Measurements from ENCODE around the gene SPTBN1.

Gene SPTBN1

DNA sequence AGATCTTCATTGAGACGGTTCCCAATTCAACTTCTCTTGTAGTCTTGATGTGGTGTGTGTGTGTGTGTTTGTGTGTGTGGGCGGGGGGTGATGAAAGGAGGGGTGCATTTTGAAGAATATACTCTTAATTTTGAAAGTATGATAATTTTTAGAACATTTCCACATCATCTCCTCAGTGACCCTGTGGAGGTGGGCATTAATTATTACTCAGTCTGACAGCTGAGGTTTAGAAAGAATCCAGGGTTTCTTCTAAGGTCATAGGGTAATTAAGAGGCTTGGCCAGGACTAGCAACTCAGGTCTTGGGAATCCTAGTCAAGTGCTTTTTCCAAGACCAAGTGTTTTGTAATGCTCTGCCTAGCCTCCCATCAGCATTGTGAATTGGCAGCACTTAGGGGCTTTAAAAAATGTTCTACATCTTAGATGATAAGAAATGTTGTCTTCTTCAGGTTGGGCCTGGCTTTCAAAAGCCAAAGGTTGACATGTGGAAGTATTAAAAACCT lies 100.5 kb downstream of the SPTBN1 start:
- TF ChIP-seq EZH2 (IDR thresholded peaks at IDR 0.05), result no peak
- TF ChIP-seq FOXP2 (optimal IDR thresholded peaks at IDR 0.05; ENCODE audit: control extremely low read depth, extremely low read length, insufficient read depth), result no peak
- TF ChIP-seq POLR2AphosphoS5 (IDR thresholded peaks at IDR 0.05; ENCODE audit: borderline replicate concordance, low read depth, low read length), result no peak
- no peaks in the 10 kb centered on the region for H3K36me3 ChIP-seq (ENCODE audit: insufficient read depth, low read length)
- H3K9me3 ChIP-seq (ENCODE audit: low read depth, low read length), result no peaks in the 10 kb centered on the region
- H3K27ac ChIP-seq, result no peak overlapping the region
- no peak for DNase-seq (ENCODE audit: low read depth, low spot score)
- H3K9ac ChIP-seq (ENCODE audit: insufficient read length), result no peak overlapping the region
- no peak overlapping the region for H3K4me3 ChIP-seq

DNA sequence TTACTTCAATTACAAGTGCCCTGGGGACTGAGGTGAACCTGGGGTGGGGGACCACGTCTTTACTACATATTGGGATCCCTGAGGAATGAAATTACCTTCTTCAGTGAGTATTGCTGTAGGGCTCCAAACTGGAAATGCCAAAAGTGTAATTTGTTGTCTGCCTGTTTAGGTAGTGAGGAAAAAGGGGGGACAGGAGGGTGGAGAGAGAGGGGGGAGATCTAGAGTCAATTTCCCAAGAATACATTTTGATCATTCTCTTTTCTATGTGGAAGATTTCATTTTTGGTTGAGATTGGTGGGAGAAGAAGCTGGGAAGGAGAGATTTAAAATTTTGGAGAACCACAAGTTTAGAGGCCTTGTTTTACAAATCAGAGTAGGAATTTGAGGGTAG lies 101.1 kb downstream of the SPTBN1 start:
- Histone ChIP-seq H3K36me3 (ENCODE audit: insufficient read depth, low read length) (no peaks in the 10 kb centered on the region), H3K9ac (ENCODE audit: insufficient read length) (no peak overlapping the region), H3K9me3 (ENCODE audit: low read depth, low read length) (no peaks in the 10 kb centered on the region), H3K27ac (no peak overlapping the region), H3K4me3 (no peak overlapping the region)
- DNase-seq (ENCODE audit: low read depth, low spot score), result no peak
- TF ChIP-seq EZH2 (IDR thresholded peaks at IDR 0.05) (no peak), POLR2AphosphoS5 (IDR thresholded peaks at IDR 0.05; ENCODE audit: borderline replicate concordance, low read depth, low read length) (no peak), FOXP2 (optimal IDR thresholded peaks at IDR 0.05; ENCODE audit: control extremely low read depth, extremely low read length, insufficient read depth) (no peak)

GRCh38 chr2:54557601-54558187 lies 101.6 kb downstream of the SPTBN1 start:
- DNase-seq (ENCODE audit: low read depth, low spot score), result no peak
- TF ChIP-seq FOXP2 (optimal IDR thresholded peaks at IDR 0.05; ENCODE audit: control extremely low read depth, extremely low read length, insufficient read depth) (no peak), EZH2 (IDR thresholded peaks at IDR 0.05) (no peak), POLR2AphosphoS5 (IDR thresholded peaks at IDR 0.05; ENCODE audit: borderline replicate concordance, low read depth, low read length) (no peak; the same call in 1 of the 2 replicates)
- Histone ChIP-seq H3K9ac (ENCODE audit: insufficient read length) (peak overlapping the region; percentile 32), H3K27ac (no peak overlapping the region), H3K9me3 (ENCODE audit: low read depth, low read length) (no peaks in the 10 kb centered on the region), H3K36me3 (ENCODE audit: insufficient read depth, low read length) (no peaks in the 10 kb centered on the region), H3K4me3 (peak overlapping the region; percentile 93)

GRCh38 chr2:54558188-54559005 lies 102.3 kb downstream of the SPTBN1 start:
- peak; percentile 59 for TF ChIP-seq POLR2AphosphoS5 (IDR thresholded peaks at IDR 0.05; ENCODE audit: borderline replicate concordance, low read depth, low read length)
- TF ChIP-seq EZH2 (IDR thresholded peaks at IDR 0.05), result no peak
- peak overlapping the region; percentile 93 for H3K4me3 ChIP-seq
- no peak for DNase-seq (ENCODE audit: low read depth, low spot score)
- H3K36me3 ChIP-seq (ENCODE audit: insufficient read depth, low read length), result no peaks in the 10 kb centered on the region
- no peaks in the 10 kb centered on the region for H3K9me3 ChIP-seq (ENCODE audit: low read depth, low read length)
- H3K9ac ChIP-seq (ENCODE audit: insufficient read length), result peak overlapping the region; percentile 88
- no peak overlapping the region; the same call in 1 of the 2 replicates for H3K27ac ChIP-seq

DNA sequence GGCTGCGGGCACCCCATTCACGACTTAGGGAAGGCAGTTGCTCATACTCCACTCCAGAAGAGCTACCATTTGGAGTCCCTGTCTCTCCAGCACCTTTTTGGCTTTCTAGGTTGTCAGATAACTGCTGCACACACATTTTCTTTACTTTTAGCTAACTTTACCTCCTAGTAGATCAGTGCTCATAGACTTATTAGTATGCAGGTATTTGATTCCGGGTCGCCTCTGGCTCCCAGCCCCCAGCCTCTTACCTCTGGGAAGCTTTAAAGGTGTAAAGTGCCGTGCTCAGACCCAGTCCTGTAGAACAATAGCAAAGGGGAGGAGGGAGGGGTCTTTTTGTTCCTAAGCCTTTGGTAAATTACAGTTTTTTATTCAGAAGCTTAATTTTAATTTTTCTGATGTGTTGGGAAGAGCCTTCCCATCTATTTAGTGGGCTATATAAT lies 102.9 kb downstream of the SPTBN1 start:
- Histone ChIP-seq H3K9ac (ENCODE audit: insufficient read length) (peak overlapping the region; percentile 88), H3K36me3 (ENCODE audit: insufficient read depth, low read length) (no peaks in the 10 kb centered on the region), H3K4me3 (peak overlapping the region; percentile 93), H3K27ac (peak overlapping the region; percentile 94), H3K9me3 (ENCODE audit: low read depth, low read length) (no peaks in the 10 kb centered on the region)
- no peak for DNase-seq (ENCODE audit: low read depth, low spot score)
- no peak for TF ChIP-seq POLR2AphosphoS5 (IDR thresholded peaks at IDR 0.05; ENCODE audit: borderline replicate concordance, low read depth, low read length)

DNA sequence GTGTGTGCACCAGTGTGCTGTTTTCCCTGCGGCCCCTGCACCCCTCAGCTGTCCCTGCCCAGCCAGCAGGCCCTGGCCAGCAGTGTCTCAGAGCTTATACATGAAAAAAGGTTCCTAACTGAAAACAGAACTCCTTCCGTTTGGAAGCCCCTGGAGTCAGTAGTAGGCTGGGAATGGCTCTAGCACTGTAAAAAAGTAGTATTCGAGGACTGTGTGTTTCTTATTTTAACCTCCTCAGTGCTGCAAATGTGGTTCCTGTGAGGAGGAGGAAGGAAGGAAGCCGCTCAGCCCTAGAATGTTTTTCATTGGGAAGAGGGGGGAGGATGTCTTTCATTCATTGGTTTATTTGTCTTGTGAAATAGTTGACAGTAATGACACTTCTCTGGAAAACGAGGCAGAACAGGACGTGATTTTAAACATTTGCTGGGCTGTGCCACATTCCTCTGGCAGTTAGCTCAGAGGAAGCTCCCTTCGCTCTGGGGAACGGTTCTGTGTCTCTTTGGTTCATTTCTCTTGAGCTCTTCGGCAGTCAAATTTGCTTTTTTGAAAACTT lies 103.5 kb downstream of the SPTBN1 start:
- peak; percentile 33; the same call in 1 of the 2 replicates for TF ChIP-seq POLR2AphosphoS5 (IDR thresholded peaks at IDR 0.05; ENCODE audit: borderline replicate concordance, low read depth, low read length)
- TF ChIP-seq EZH2 (IDR thresholded peaks at IDR 0.05), result no peak
- H3K9me3 ChIP-seq (ENCODE audit: low read depth, low read length), result no peaks in the 10 kb centered on the region
- peak; percentile 71 for DNase-seq (ENCODE audit: low read depth, low spot score)
- peak overlapping the region; percentile 94 for H3K27ac ChIP-seq
- H3K36me3 ChIP-seq (ENCODE audit: insufficient read depth, low read length), result no peaks in the 10 kb centered on the region
- H3K4me3 ChIP-seq, result peak overlapping the region; percentile 93
- H3K9ac ChIP-seq (ENCODE audit: insufficient read length), result peak overlapping the region; percentile 88

DNA sequence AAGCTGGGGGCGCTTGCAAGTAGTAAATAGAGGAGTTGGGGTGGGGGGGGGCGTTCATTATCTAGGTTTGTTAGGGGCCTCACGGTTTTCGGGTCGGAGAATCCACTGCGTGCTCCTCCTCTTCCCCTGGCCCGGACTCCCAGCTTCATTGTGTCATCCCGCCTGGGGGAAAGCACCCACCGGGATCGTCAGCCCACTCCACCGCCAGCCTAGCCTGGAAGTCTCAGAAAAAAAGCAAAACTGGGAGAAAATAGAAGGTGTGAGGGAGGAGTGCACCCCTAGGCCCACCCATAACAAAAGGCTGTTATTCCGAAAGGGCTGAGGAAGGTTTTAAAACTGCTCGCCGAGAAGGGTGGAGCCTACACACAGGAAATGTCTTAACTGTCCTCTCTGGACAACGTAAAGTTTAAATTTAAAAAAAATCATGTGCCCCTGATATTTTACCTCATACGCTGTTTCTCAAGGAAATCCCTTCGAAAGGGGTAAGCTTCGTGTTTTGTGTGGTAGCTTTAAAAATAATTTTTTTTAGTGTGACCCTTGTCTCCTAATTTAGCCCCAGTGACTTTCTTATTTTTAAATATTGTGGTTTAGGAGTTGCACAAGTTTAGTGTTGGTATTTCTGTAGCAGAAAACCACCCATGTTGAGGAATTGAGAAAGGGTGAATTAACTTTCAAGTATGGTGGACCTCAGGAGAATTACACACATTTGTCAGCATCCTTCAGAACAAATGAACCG lies 104.2 kb downstream of the SPTBN1 start:
- H3K9me3 ChIP-seq (ENCODE audit: low read depth, low read length), result no peaks in the 10 kb centered on the region
- H3K36me3 ChIP-seq (ENCODE audit: insufficient read depth, low read length), result no peaks in the 10 kb centered on the region
- TF ChIP-seq POLR2AphosphoS5 (IDR thresholded peaks at IDR 0.05; ENCODE audit: borderline replicate concordance, low read depth, low read length) (0 out of 2 replicates have a peak, but pooled peaks have one; percentile 10), EZH2 (IDR thresholded peaks at IDR 0.05) (no peak)
- H3K9ac ChIP-seq (ENCODE audit: insufficient read length), result peak overlapping the region; percentile 88
- peak overlapping the region; percentile 93 for H3K4me3 ChIP-seq
- DNase-seq (ENCODE audit: low read depth, low spot score), result no peak
- peak overlapping the region; percentile 94 for H3K27ac ChIP-seq

- TF ChIP-seq FOXP2 (optimal IDR thresholded peaks at IDR 0.05; ENCODE audit: control extremely low read depth, extremely low read length, insufficient read depth) (no peak), POLR2AphosphoS5 (IDR thresholded peaks at IDR 0.05; ENCODE audit: borderline replicate concordance, low read depth, low read length) (no peak), EZH2 (IDR thresholded peaks at IDR 0.05) (no peak)
- DNase-seq (ENCODE audit: low read depth, low spot score), result no peak
- Histone ChIP-seq H3K36me3 (ENCODE audit: insufficient read depth, low read length) (no peaks in the 10 kb centered on the region), H3K4me3 (peak overlapping the region; percentile 93), H3K9ac (ENCODE audit: insufficient read length) (peak overlapping the region; percentile 88), H3K27ac (peak overlapping the region; percentile 94; the same call in 1 of the 2 replicates), H3K9me3 (ENCODE audit: low read depth, low read length) (no peaks in the 10 kb centered on the region)
Observed at GRCh38 chr2:54561010-54561409, 104.9 kb downstream of the SPTBN1 start.
